Fibroblast of lung (primary cell): ENCODE measurements around the gene HLA-DOA.

Experiments
- CTCF ChIP-seq, 2 donors: IDR thresholded peaks in 1 of 2; conservative IDR thresholded peaks in 1 of 2; 1 replicate in 1 of 2; 2 replicates in 1 of 2; pipeline ENCODE4 v1.5.1; 2011 to 2012; ENCODE audit warnings: low read length in 2 of 2, control low read depth in 1 of 2, inconsistent platforms in 1 of 2, low read depth in 1 of 2, mild to moderate bottlenecking in 1 of 2
- EZH2 ChIP-seq: IDR thresholded peaks from 2 replicates; pipeline ENCODE4 v1.5.1; 2012; ENCODE audit warnings: low read length, control low read depth, mild to moderate bottlenecking; ENCODE audit errors: missing control alignments

GRCh38 chr6:32984622-32985389, 24.6 kb downstream of the HLA-DOA start:
- TF ChIP-seq CTCF (conservative IDR thresholded peaks at IDR 0.05 in 1 of 2, IDR thresholded peaks at IDR 0.05 in 1 of 2; ENCODE audit: low read depth in 1 of 2, low read length in 2 of 2), result peak; percentile 81 to 88
- no peak for TF ChIP-seq EZH2
